Activated CD8-positive, alpha-beta memory T cell treated with anti-CD3 and anti-CD28 coated beads, Interleukin-2, amount 50 U/mL, for 1 hour (primary cell): ENCODE data around the gene AGFG2.

Experiments used
- DNase-seq: peaks from one replicate; pipeline ENCODE4 v3.0.0-alpha.2; 2020; ENCODE audit errors: extremely low read depth

The AGFG2 gene

DNA sequence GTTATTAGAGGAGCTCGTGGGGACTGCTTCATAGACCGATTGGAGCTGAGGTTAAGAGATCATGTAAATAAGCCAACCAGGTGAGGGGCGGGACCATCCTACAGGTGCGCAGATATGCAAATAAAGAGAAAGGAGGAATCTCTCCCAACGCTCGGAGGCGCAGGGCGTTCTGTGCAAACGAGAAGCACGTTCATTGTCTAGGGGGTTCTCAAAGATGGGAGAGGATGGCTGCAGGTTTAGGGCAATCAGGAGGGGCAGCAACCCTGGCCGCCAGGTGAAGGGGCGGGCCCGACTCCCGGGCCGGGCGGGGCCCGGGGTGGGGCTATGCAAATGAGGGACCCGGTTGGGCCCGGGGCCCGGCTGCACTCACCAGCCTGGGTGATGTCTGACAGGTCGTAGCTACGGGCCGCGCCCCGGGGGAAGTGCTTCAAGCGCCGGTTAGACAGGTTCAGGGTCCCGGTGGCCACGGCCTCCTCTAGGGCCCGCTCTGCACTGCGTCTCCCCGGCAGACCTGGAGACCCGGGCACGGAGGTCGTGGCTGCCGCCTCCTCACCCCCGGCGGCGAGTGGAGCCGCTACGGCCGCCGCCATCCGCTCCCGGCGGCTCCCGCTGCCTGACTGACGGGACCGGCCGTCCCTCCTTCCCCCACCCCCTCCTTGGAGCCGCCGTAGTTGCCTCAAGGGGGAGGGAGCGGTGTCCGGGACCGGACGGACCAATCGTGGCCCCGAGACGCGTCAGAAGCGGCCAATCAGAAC is 46.7 kb downstream of the AGFG2 start, which contains the start of gene LRCH4:
TSS of gene LRCH4 (minus strand) at position 619 of the 755 bp plus-strand sequence. CDS start at position 590, 29 bp downstream.
- DNase-seq = no peak

DNA sequence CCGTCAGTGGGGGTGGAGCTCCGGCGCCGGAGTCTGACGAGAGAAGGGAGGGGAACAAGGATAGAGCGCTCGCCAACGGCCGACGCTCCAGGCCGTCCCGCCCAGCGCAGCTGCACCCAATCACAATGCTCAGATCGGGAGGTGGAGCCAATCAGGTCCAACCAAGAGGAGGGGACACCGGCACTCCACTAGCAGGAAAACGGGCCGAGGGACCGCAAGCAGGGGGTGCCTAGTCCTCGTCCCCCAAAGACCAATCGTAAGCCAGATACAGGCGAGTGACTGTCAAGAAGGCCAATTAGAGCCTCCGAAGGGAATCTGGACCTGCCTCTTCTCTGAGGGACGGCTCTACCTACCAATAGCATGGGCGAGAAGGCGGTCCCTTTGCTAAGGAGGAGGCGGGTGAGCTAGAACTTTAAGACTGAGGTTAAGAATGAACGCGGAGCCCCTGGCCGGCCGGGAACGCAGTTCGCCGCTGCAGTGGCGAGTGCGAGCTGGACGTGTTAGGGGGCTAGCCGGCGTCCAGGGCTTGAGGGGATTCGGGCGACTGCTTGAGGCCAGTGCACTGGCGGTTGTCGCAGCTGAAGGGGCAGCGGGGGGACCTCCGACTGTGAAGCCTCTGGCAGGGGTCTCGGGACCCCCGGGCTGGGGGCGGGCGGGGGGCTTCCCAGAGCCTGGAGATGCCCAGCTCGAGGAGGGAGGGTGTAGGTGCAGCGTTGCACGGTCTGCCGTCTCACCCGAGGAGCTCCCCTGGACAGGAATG is 47.4 kb downstream of the AGFG2 start, which contains the start of gene FBXO24:
TSS of gene FBXO24 (plus strand) at position 63 of the 760 bp plus-strand sequence. CDS start at position 361, 298 bp downstream.
- peak; percentile 99 for DNase-seq

DNA sequence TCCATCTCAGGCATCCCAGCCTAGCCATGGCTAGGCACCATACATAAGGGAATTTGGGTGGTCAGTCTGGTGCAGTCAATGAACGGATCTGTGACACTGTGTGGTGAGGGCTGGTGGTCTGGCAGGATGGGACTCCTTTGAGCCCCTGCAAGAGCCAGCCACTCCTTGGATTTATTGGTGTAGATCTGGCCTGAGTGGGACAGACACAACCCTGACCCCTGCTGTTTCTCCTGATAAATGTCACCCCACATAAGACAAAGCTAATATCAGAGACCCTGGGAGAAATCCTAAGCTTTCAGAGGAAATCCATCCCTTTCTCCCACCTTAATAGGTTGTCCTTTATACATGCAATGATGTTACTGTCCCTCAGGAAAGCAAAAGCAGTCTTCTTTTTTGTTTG is 49.4 kb downstream of the AGFG2 start:
- no peak for DNase-seq

DNA sequence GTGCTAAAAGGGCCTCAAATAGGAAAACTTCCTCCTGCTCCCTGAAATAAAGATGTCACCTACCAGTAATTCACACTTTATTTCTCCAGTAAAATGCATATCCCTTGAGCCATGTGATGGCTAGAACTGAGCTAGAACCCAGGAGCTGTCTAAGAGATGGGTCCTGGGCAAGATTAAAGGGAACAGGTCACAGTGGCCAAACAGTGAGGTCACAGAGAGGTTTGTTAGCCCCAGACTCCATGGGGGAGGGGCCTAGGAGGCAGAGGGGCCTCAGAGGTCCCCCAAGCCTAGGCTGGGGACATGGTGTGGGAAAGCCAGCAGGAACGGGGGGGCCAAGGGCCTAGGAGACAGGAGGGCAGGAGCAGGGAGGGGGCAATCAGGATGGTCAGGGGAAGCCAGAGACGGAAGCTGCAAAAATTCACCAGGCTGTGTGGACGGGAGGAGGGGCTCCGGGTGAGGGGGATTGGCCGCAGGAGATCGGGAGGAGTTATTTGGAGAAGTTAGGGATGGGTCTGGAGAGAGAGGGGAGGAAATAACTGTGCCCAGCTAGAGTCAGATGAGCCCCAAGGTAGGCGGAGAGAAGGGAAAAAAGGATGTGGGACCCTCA is 50.4 kb downstream of the AGFG2 start:
- DNase-seq = no peak

DNA sequence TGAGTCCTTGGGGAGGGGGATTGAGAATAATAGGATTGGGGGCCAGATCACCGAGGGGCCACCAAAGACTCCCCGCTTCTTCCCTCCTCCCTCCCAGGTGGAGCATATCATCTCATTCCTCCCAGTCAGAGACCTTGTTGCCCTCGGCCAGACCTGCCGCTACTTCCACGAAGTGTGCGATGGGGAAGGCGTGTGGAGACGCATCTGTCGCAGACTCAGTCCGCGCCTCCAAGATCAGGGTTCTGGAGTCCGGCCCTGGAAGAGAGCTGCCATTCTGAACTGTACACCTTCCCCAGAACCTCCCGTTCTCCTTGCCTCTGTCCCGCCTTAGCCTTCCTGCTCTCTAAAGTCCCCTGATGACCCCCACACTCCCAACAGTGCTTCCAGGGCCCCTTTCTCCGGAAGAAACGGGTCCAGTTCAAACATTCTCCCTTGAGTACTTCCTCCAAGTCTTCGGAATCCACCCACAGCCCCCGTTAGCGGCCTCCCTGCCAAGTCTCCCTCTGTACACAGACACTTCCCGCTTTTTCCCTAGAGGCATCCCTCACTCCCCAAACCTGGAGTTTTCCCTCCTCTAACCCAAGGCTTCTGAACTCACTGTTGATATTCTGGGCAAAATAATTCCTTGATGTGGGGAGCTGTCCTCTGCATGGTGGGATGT is 51.2 kb downstream of the AGFG2 start:
- no peak for DNase-seq

DNA sequence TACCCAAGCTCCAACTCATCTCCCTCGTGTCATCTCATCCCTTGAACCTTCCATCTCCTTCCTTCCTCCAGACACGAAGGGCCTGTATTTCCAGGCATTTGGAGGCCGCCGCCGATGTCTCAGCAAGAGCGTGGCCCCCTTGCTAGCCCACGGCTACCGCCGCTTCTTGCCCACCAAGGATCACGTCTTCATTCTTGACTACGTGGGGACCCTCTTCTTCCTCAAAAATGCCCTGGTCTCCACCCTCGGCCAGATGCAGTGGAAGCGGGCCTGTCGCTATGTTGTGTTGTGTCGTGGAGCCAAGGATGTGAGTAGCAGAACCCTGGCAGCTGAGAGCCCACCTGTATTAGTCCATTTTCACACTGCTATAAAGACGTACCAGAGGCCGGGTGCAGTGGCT is 52.6 kb downstream of the AGFG2 start:
- no peak for DNase-seq

- no peak for DNase-seq
Observed at GRCh38 chr7:100595188-100595587, 56.2 kb downstream of the AGFG2 start.

DNA sequence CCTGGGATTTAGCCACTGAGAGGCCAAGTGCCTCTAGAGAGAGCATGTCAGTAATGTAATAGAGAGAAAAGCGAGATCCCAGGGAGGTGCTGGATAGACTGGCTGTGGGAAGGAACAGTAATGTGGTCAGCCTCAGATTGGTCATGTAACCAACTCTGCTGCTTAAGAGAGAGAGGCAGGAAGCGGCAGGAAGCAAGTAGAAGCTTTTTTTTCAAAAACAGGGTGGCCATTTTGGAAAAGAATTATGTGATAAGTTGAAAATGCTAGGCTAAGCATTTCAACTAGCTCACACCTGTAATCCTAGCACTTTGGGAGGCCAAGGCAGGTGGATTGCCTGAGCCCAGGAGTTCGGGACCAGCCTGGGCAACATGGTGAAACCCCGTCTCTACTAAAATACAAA is 59.4 kb downstream of the AGFG2 start:
- no peak for DNase-seq

DNA sequence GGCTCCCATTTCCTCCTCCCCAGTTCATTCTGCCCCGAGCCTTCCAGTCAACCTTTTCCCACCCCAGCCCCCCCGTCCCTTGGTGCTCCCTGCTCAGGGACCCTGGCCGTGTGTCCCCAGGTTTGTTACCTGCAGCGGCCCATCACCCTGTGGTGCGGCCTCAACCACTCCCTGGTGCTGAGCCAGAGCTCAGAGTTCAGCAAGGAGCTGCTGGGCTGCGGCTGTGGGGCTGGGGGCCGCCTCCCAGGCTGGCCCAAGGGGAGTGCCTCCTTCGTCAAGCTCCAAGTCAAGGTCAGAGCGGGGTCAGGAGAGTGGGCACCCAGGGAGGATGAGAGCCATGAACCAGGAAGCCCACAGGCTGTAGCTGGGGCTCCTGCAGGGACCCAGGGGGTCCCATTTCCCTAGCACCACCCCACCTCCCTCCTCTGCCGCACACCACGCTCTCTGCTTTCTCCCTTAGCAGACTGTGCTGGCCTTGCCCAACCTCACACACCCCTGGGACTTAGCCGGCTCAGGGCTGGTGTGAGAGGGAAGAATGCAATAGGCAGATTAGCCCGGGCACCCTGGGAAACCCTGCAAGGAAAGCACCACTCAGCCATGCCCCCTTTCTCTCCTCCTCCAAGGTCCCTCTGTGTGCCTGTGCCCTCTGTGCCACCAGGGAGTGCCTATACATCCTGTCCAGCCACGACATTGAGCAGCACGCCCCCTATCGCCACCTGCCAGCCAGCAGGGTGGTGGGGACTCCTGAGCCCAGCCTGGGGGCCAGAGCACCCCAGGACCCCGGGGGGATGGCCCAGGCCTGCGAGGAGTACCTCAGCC is 61.1 kb downstream of the AGFG2 start:
- no peak for DNase-seq

DNA sequence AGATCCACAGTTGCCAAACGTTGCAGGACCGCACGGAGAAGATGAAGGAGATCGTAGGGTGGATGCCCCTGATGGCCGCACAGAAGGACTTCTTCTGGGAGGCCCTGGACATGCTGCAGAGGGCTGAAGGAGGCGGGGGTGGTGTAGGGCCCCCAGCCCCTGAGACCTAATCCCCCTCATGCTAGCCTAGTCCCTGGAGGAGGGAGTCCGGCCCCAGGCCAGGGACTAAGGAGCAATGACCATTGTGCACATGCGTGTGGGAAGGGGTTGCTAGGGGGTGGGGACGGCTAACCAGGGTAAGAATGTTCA is 61.7 kb downstream of the AGFG2 start:
- no peak for DNase-seq

- DNase-seq = no peak
Observed at GRCh38 chr7:100602889-100603725, 64.1 kb downstream of the AGFG2 start.

- DNase-seq = no peak
Observed at GRCh38 chr7:100603726-100604027, 64.7 kb downstream of the AGFG2 start.

DNA sequence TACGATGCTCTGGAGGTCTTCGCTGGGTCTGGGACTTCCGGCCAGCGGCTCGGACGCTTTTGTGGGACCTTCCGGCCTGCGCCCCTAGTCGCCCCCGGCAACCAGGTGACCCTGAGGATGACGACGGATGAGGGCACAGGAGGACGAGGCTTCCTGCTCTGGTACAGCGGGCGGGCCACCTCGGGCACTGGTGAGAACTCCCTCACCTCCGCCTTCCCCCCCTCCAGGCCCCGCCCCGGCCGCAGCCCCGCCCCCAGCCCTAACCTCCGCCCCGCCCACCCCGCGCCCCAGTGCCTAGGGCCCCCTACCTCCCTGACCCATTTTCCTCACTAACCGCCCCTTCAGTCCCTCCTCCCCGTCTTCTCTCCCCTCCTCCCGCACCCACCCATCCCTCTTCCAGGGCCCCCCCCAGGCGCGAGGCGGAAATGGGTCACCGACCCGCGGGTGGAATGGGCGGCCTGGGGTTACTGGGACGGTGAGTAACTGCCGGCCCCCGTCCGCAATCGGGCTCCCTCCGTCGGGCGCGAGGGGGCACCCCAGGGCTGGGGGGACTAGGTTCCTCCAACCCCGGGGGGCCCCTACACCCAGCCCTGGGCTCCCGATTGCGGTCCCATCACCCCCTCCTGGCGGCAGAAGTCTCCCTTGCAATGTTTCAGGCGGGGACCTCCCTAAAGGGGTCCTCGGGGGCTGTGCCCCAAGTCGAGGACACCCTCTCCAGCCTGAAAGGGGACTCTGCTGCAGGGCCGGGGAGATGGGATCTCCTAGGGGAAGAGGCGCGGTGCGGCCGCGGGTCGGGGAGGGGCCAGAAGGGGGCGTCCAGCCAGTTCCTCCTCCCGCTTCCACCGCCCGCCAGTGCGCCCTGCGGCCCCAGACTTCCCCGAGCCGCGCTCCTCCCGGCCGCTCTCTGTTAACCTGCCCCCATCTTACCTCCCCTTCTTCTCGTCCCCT is 65.3 kb downstream of the AGFG2 start:
- no peak for DNase-seq

GRCh38 chr7:100604976-100605911 is 66.2 kb downstream of the AGFG2 start:
- DNase-seq = no peak

DNA sequence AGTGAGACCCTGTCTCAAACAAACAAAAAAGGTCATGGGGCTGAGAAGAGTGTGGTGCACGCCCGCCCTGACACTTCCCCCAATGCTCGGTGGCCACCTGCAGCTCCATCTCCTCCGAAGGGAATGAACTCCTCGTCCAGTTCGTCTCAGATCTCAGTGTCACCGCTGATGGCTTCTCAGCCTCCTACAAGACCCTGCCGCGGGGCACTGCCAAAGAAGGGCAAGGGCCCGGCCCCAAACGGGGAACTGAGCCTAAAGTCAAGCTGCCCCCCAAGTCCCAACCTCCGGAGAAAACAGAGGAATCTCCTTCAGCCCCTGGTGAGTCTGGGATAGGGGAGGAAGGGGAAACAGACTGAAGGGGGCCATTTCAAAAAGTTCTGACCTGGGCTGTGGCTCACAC is 67.3 kb downstream of the AGFG2 start:
- DNase-seq = no peak

GRCh38 chr7:100607111-100607510 is 68.1 kb downstream of the AGFG2 start:
- no peak for DNase-seq

- DNase-seq = no peak
Observed at GRCh38 chr7:100609958-100610357, 71.0 kb downstream of the AGFG2 start.

GRCh38 chr7:100611983-100612729 is 73.2 kb downstream of the AGFG2 start, which contains the start of gene MOSPD3:
Gene MOSPD3, plus strand, starts transcription at chr7:100612540. Its CDS starts 252 bp downstream, at chr7:100612792.
- peak; percentile 92 for DNase-seq
